ENCODE measurements around the gene CEP170B.
"Not testable (repeated sequence)": the region's sequence is repeated elsewhere in the genome, so short reads cannot be mapped to it uniquely, and the experiment has no call there.

Gene CEP170B

GRCh38 chr14:104913435-104913834, 48.4 kb downstream of the CEP170B start:
- DNase-seq (ENCODE audit: low read depth in 3 of 3) = no peak

DNA sequence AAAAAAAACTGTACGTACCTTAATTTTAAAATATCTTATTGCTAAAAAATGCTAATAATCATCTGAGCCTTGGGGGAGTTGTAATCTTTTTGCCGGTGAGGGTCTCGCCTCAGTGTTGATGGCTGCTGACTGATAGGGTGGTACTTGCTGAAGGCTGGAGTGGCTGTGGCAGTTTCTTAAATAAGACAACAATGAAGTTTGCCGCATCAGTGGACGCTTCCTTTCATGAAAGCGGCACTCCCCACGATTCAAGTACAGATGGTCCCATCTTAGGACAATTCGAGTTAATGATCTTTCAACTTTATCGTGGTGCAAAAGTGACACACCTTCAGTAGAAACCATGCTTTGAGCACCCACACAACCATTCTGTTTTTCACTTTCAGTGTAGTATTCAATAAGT, 52.0 kb downstream of the CEP170B start:
- DNase-seq (ENCODE audit: low read depth in 3 of 3) = no peak

- DNase-seq (ENCODE audit: low read depth in 3 of 3) = no peak
Measured at GRCh38 chr14:104917993-104918392, 52.9 kb downstream of the CEP170B start.

GRCh38 chr14:104919152-104919992, 54.3 kb downstream of the CEP170B start:
- not testable (repeated sequence) for DNase-seq (ENCODE audit: low read depth in 3 of 3)

DNA sequence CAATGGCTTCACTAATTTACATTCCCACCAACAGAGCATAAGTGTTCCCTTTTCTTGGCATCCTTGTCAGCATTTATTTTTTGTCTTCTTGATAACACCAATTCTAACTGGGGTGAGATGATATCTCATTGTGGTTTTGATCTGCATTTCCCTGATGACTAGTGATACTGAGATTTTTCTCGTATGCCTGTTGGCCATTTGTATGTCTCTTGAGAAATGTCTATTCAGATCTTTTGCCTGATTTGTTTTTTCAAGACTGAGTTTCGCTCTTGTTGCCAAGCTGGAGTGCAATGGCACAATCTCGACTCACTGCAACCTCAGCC, 54.9 kb downstream of the CEP170B start:
- no peak for DNase-seq (ENCODE audit: low read depth in 3 of 3)

- DNase-seq (ENCODE audit: low read depth in 3 of 3) = no peak
Measured at GRCh38 chr14:104923640-104924420, 58.8 kb downstream of the CEP170B start.

GRCh38 chr14:104924421-104925213, 59.5 kb downstream of the CEP170B start, which contains the start of gene PLD4:
TSS of gene PLD4 (plus strand) at chr14:104924879. CDS start at chr14:104927141, 2,262 bp downstream.
- DNase-seq (ENCODE audit: low read depth in 3 of 3) = no peak

- no peak for DNase-seq (ENCODE audit: low read depth in 3 of 3)
Measured at GRCh38 chr14:104925214-104925854, 60.3 kb downstream of the CEP170B start.

- no peak for DNase-seq (ENCODE audit: low read depth in 3 of 3)
Measured at GRCh38 chr14:104925855-104926609, 61.0 kb downstream of the CEP170B start.

GRCh38 chr14:104926619-104927431, 61.8 kb downstream of the CEP170B start:
- DNase-seq (ENCODE audit: low read depth in 3 of 3) = no peak

DNA sequence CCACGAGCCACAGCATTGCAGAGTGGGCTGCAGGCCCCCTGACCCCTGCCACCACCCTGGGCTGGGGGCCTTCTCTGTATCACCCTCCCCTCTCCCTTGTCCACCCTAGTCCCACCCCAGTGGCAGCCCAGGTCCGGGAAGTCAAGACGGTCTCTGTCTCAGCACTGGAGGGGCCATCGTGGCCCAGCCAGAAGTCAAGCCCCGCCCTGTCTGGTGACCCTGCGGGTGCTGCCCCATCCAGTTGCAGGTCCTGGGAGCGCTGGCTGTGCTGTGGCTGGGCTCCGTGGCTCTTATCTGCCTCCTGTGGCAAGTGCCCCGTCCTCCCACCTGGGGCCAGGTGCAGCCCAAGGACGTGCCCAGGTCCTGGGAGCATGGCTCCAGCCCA, 62.4 kb downstream of the CEP170B start:
- no peak for DNase-seq (ENCODE audit: low read depth in 3 of 3)

- no peak for DNase-seq (ENCODE audit: low read depth in 3 of 3)
Measured at GRCh38 chr14:104927901-104928300, 62.8 kb downstream of the CEP170B start.

DNA sequence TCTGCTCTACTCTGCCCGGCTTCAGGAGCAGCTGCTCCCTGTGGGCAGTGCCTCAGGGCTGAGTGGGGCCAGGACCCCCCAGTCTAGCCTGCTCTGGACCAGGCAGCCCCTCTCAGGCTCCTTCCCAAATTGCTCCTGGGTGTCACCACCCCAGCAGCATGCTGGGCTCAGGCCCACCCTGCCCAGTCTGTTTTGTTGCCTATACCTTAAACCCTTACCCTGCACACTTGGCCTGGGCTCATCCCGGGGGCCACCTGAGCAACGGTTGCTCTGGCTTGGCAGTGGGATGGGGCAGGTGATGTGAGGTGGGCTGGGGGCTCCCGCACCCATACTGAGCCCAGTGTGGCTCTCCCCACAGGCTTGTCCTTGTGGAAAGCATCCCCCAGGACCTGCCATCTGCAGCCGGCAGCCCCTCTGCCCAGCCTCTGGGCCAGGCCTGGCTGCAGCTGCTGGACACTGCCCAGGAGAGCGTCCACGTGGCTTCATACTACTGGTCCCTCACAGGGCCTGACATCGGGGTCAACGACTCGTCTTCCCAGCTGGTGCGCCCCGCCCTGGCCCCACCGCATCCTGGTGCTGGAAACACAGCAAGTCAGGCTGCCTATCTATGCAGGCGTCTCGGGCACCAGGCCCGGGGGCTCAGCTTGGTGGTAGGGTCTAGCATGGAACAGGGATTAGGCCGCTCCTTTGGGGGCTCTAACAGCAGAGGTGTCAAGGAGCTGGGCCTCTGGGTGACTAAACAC, 63.5 kb downstream of the CEP170B start:
- DNase-seq (ENCODE audit: low read depth in 3 of 3) = no peak

GRCh38 chr14:104929268-104930230, 64.5 kb downstream of the CEP170B start:
- no peak for DNase-seq (ENCODE audit: low read depth in 3 of 3)

DNA sequence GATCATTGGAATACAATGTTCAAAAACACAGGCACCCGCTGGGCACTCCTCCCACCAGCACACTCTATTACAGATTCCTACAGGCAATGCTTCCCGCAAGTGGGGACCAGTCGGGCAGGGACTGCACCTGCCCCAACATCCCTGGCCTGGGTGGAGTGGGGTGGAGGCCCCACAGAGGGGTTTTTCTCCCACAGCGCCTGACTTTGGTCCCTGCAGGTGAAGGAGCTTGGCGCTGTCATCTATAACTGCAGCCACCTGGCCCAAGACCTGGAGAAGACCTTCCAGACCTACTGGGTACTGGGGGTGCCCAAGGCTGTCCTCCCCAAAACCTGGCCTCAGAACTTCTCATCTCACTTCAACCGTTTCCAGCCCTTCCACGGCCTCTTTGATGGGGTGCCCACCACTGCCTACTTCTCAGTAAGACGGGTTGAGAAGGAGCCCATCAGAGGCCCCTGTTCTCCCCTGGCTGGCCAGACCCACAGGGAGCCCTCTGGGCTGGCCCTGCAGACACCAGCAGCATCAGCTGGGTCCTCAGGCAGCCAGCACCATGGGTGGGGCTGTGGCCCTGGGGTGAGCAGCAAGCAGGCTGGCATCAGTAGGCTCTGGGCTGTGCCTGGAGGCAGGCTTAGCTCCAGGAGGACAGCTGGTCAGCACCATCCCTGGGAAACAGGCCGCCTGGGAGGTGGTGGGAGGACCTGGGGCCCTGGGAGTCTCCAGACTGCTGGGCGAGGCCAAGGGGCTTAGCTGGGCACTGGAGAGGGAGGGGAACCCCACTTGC, 65.6 kb downstream of the CEP170B start:
- no peak for DNase-seq (ENCODE audit: low read depth in 3 of 3)

GRCh38 chr14:104931304-104931770, 66.3 kb downstream of the CEP170B start:
- DNase-seq (ENCODE audit: low read depth in 3 of 3) = no peak

Data from stimulated activated CD4-positive, alpha-beta T cell treated with anti-CD3 and anti-CD28 coated beads, TNF-alpha, amount 100 ng/mL, for 4 hours (primary cell).